Measurements from ENCODE around the gene MED8. TPM values are rescaled to one million over a fixed set of nuclear protein-coding genes. Genes with fewer than 3 reads are reported as not detected.

The MED8 gene
- total and polyA plus RNA-seq, 2 of the 8 experiments (the other 6 are each of a cell fraction or from before 2014, with no cell fraction given) = 7.0 to 20.6 TPM

DNA sequence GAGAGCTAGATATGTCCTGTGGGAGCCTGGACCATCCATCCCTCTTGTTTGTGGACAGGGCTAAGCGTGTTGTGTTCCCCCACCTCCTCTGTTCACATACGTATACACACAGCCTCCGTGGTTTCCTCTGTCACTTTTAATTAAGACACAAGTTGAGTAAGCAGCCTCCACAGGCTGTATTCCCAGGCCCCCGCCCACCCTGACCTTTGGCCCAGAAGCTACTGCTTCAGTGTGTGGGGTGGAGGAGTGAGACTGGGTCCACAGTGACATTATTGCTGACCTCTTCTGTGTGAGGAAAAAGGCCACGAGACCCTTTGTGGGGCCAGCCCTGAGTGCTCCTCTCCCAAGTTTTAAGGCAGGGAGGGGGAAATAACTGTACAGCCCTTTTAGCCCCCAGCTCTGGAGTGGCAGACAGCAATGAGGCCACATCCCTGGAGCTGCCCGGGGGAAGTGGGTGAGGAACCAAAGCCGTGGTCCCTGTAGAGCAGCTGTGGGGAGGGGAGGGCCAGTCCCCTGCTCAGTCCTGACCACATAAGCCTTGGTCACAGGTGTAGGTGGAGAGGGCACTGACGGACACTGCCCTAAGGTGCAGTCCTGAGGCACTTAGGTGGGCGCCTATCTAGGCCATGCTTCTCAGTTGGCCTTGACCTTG lies 26.2 kb downstream of the MED8 start:
- Histone ChIP-seq H3K4ac (replicated peaks; ENCODE audit: insufficient read length, low read depth, low read length) (no peak overlapping the region), H3K4me1 (replicated peaks in 1 of 4; ENCODE audit: control insufficient read depth in 3 of 4, insufficient read depth in 4 of 4, low read length in 3 of 4) (peaks cover 7 to 30% (median 18%) of the 10 kb centered on the region in 4 experiments), H2BK5ac (ENCODE audit: low read depth, low read length) (no peak overlapping the region; the same call in 1 of the 2 replicates), H3K27me3 (replicated peaks in 1 of 4; ENCODE audit: control insufficient read depth in 3 of 4, extremely low read depth in 1 of 4, insufficient read depth in 3 of 4, low read length in 3 of 4) (no peaks in the 10 kb centered on the region), H3K9ac (replicated peaks in 1 of 4; ENCODE audit: extremely low read depth in 1 of 4, low read depth in 3 of 4, low read length in 3 of 4) (no peak overlapping the region), H3K18ac (ENCODE audit: extremely low read depth, low read length) (no peak overlapping the region), H2BK120ac (replicated peaks; ENCODE audit: low read depth, low read length) (no peak overlapping the region), H3K23ac (ENCODE audit: insufficient read length) (no peak overlapping the region), H3K4me2 (ENCODE audit: insufficient read depth in 1 of 2, low read depth in 2 of 2, low read length in 2 of 2) (no peak overlapping the region), H4K20me1 (replicated peaks in 1 of 2; ENCODE audit: control insufficient read depth in 1 of 2, insufficient read depth in 2 of 2, low read length in 2 of 2) (peaks cover 10 to 21% of the 10 kb centered on the region in 2 experiments), H3K14ac (ENCODE audit: insufficient read length) (no peak overlapping the region), H2BK20ac (ENCODE audit: low read length) (no peak overlapping the region), H4K8ac (ENCODE audit: extremely low read depth, insufficient read depth, low read length) (no peak overlapping the region), H3K27ac (ENCODE audit: low read depth, low read length) (no peak overlapping the region), H3K9me3 (ENCODE audit: insufficient read depth in 2 of 2, low read depth in 1 of 2, low read length in 1 of 2) (no peaks in the 10 kb centered on the region), H3K79me2 (ENCODE audit: control insufficient read depth in 1 of 2, insufficient read depth in 2 of 2, low read length in 2 of 2) (peaks cover 10 to 27% of the 10 kb centered on the region in 2 experiments), H3K36me3 (ENCODE audit: control insufficient read depth in 2 of 4, insufficient read depth in 4 of 4, low read length in 3 of 4) (peaks cover 21 to 58% (median 35%) of the 10 kb centered on the region in 4 experiments), H3K4me3 (ENCODE audit: extremely low read depth in 1 of 4, insufficient read depth in 2 of 4, low read depth in 3 of 4, low read length in 4 of 4) (no peak overlapping the region), H4K5ac (ENCODE audit: insufficient read length, low read depth, low read length) (no peak overlapping the region), H3K79me1 (ENCODE audit: low read depth, low read length) (peaks cover 19% of the 10 kb centered on the region), H4K91ac (replicated peaks; ENCODE audit: insufficient read length, low read length) (no peak overlapping the region), H2AK5ac (ENCODE audit: low read depth, low read length) (no peak overlapping the region), H2AFZ (ENCODE audit: low read length) (no peak overlapping the region), H3K56ac (replicated peaks; ENCODE audit: insufficient read length, low read depth, low read length) (no peak overlapping the region), H2BK12ac (ENCODE audit: low read depth, low read length) (no peak overlapping the region), H3K23me2 (ENCODE audit: low read depth, low read length) (peaks cover 16% of the 10 kb centered on the region), H2BK15ac (ENCODE audit: low read length) (no peak overlapping the region)
- DNase-seq (ENCODE audit: low read depth in 1 of 2, low spot score in 2 of 2) (no peak), FAIRE-seq (no peak)
- POLR2A ChIA-PET (ENCODE audit: partially characterized antibody) = interaction anchor here (0.6 to 2.6 kb wide), 6 partner anchors 10 to 218 kb away, joined by 3 to 14 read pairs (median 3); no protein-coding TSS in a partner anchor
- CTCF ChIA-PET (ENCODE audit: partially characterized antibody) = interaction anchor here (0.6 to 1.3 kb wide), 5 partner anchors 14 to 137 kb away, joined by 3 to 5 read pairs (median 3); no protein-coding TSS in a partner anchor
- WGBS, 2 experiments (ENCODE audit: extremely low coverage in 1 of 2, insufficient coverage in 1 of 2, insufficient read length in 1 of 2, insufficient replicate concordance in 2 of 2, low coverage in 1 of 2, low lambda C conversion rate in 2 of 2, missing lambda C conversion rate in 1 of 2) = 87% methylated on average over 9 of the region's 9 CpGs; no CpG with 5 or more reads in 1 of the 2 experiments
- TF ChIP-seq NRF1 (IDR thresholded peaks at IDR 0.05; ENCODE audit: low read depth, low read length) (no peak), RFX5 (IDR thresholded peaks at IDR 0.05; ENCODE audit: borderline replicate concordance, low read depth, low read length) (no peak), CHD2 (IDR thresholded peaks at IDR 0.05; ENCODE audit: low read length) (no peak), RXRA (IDR thresholded peaks at IDR 0.05; ENCODE audit: insufficient read depth, low read depth, low read length) (no peak), POLR2AphosphoS5 (IDR thresholded peaks at IDR 0.05; ENCODE audit: low read depth, low read length) (peak; percentile 45)

Measured in H1 (cell line).